IPS-NIHi7 (cell line): ENCODE data around the gene ZNF407.

Source experiments
- DNase-seq: peaks from one replicate; pipeline ENCODE4 v3.0.0; 2012; ENCODE audit warnings: mixed read lengths; ENCODE audit errors: extremely low spot score

The ZNF407 gene

DNA sequence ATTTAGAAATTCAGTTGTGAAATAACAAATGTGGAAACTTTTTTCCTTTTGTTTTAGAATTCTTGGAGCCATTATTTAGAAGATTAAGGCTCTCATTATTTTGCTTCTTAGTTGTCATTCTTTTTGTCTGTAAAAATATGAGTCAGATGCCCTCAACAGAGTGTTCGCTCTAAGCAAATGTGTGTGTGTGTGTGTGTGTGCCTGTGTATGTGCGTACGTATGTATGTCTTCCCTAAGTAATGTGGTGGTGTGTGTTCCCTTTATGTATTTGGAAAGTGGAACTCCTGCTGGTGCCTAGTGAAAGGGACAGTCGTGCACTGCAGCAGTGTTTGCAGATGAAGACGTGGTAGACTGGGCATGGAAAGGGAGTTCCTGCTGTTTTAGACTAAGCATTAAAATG, 27.5 kb downstream of the ZNF407 start:
- DNase-seq = no peak

DNA sequence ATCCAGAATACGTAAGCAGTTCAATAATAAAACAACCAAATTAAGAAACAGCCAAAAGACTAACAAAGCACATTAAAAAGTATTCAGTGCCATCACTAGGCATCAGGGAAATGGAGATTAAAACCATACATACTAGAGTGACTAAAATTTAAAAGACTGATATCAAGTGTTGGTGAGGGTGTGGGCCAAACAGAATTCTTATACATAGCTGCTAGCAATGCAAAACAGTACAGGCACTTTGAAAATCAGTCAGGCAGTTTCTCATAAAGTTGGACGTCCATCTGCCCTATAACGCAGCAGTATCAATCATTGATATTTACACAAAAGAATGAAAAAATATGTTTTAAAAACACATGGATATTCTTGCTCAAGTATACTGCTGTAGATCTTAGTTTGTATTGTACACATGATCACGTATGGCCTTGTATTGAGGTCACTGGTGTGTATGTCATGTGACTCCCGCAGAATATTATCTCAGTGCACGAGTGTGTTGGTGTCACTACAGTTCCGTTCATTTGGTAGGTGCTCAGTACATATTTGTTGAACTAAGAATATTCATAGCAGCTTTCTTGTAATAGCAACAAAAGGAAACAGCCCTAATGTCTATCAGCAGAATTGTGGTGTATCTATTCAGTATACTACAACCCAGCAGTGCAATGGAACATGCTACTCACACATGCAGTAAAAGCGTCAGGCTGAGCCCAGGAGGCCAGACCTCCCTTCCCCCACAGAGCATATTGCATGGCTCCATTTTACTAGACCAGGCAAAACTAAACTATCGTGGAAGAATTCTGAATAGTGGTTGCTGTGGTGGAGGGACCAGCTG, 28.6 kb downstream of the ZNF407 start:
- no peak for DNase-seq

- DNase-seq = no peak
These were observed 33.1 kb downstream of the ZNF407 start for GRCh38 chr18:74630804-74631203.

DNA sequence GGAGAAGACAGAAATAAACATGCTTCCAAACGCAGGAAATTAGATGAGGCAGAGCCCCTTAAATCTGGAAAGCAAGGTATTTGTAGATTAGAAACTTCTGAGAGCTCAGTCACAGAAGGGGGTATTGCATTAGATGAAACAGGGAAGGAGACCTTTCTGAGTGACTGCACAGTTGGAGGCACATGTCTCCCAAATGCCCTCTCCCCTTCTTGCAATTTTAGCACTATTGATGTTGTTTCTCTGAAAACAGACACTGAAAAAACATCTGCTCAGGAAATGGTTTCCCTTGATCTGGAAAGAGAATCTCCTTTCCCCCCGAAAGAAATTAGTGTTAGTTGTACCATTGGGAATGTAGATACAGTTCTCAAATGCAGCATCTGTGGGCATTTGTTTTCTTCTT, 33.5 kb downstream of the ZNF407 start:
- DNase-seq = no peak

DNA sequence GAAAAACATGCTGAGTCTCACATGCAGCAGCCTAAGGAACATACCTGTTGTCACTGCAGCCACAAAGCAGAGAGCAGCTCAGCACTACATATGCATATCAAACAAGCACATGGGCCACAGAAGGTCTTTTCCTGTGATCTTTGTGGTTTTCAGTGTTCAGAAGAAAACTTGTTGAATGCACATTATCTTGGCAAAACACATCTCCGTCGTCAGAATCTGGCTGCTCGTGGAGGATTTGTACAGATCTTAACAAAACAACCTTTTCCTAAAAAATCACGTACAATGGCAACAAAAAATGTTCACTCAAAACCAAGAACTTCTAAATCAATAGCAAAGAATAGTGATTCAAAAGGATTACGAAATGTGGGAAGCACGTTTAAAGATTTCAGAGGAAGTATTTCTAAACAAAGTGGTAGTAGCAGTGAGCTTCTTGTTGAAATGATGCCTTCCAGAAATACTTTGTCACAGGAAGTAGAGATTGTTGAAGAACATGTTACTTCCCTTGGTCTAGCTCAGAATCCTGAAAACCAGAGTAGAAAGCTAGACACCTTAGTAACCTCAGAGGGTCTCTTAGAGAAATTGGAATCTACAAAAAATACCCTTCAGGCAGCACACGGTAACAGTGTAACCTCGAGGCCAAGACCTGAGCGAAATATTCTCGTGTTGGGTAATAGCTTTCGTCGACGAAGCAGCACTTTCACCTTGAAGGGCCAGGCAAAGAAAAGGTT, 34.1 kb downstream of the ZNF407 start:
- DNase-seq = no peak

GRCh38 chr18:74632351-74632679, 34.6 kb downstream of the ZNF407 start:
- DNase-seq = no peak

DNA sequence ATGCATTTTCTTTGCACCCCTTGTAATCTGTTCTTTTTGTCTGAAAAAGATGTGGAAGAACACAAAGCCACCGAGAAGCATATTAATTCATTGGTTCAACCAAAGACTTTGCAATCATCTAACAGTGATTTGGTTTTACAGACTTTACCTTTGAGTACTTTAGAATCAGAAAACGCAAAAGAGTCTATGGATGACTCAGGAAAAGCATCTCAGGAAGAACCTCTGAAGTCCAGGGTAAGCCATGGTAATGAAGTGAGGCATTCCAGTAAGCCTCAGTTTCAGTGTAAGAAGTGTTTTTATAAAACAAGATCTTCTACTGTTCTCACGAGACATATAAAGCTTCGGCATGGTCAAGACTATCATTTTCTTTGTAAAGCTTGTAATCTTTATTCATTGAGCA, 35.2 kb downstream of the ZNF407 start:
- DNase-seq = no peak

DNA sequence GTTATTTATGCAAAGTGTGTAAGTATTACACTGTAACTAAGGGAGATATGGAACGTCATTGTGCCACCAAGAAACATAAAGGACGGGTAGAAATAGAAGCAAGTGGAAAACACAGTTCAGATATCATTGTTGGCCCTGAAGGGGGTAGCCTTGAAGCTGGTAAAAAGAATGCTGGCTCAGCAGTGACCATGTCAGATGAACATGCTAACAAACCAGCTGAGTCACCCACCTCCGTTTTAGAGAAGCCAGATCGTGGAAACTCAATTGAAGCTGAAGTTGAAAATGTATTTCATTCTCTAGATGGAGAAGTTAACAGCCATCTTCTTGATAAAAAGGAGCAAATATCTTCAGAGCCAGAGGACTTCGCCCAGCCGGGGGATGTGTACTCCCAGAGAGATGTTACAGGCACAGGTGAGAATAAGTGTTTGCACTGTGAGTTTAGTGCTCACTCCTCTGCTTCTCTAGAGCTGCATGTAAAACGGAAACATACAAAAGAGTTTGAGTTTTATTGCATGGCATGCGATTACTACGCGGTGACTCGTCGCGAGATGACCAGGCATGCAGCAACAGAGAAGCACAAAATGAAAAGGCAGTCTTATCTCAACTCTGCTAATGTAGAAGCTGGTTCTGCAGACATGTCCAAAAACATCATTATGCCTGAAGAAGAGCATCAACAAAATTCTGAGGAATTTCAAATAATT, 36.1 kb downstream of the ZNF407 start:
- DNase-seq = no peak

GRCh38 chr18:74635224-74635975, 37.7 kb downstream of the ZNF407 start:
- no peak for DNase-seq

DNA sequence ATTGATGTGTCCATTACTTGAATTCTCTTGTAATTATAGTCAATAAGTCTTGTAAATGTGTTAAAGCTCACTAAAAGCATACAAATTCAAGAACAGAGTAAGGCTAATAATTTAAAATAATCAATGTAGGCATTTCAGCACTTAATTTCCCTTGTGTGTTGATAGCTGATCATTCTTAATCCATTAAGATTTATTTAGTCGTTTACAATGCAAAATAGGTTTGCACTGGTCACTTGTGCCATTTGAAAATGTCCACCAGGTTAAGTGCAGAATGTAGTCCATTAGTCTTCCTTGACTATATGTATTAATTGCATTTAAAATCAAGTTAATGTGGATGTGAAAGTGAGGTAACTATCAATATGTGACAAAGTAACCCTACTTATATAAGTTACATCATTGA, 39.4 kb downstream of the ZNF407 start:
- DNase-seq = no peak

GRCh38 chr18:74638210-74638609, 40.5 kb downstream of the ZNF407 start:
- no peak for DNase-seq

- DNase-seq = no peak
These were observed 47.0 kb downstream of the ZNF407 start for GRCh38 chr18:74644713-74645112.

GRCh38 chr18:74645679-74646078, 48.0 kb downstream of the ZNF407 start:
- no peak for DNase-seq

GRCh38 chr18:74651327-74652128, 53.9 kb downstream of the ZNF407 start:
- no peak for DNase-seq

- no peak for DNase-seq
These were observed 54.8 kb downstream of the ZNF407 start for GRCh38 chr18:74652392-74652988.

- no peak for DNase-seq
These were observed 57.0 kb downstream of the ZNF407 start for GRCh38 chr18:74654638-74655037.

GRCh38 chr18:74661008-74661407, 63.3 kb downstream of the ZNF407 start:
- DNase-seq = no peak

GRCh38 chr18:74661691-74662090, 64.0 kb downstream of the ZNF407 start:
- no peak for DNase-seq

- no peak for DNase-seq
These were observed 65.0 kb downstream of the ZNF407 start for GRCh38 chr18:74662622-74663021.

DNA sequence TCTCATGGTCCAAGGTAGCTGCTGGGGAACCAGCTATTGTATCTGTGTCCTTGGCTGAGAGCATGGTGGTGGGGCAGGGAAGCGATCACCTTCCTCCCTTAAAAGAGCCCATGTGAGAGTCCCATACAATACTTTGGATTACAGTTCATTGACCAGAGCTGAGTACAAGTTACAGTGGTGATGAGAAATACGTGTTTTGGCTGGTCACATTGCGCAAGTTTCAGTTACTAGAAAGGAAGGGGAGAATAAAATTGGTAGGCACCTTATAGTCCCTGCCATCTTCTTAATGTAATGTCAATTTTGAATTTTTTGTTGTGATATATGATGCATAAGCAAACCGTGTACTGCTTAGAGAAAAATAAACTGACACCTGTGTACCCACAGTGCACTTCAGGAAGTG, 67.7 kb downstream of the ZNF407 start:
- DNase-seq = no peak

DNA sequence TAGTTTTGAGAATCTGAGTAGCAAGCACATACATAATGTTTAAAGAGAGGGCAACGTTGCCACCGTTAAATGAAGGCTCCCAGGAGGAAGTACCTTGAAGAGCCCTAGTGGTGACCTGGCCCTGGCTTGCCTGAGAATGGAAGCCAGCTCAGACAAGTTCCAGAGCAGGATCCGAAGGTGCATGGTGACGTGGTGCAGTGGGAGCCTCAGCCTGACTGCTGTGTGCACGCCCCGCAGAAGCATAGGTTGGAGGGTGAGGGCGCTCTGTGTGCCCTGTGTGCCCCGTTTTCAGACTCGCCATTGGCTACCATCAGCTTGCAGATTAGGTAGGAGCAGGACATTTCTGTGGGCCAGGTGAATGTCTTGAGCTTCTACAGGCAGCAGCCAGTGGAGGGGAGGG, 68.2 kb downstream of the ZNF407 start:
- no peak for DNase-seq
